Measurements from ENCODE around the gene RIIAD1. TPM values are rescaled to one million over a fixed set of nuclear protein-coding genes. Genes with fewer than 3 reads are reported as not detected.
A peak's percentile ranks its signal among the peaks of the same experiment; 100 is the strongest.

Gene RIIAD1
- total RNA-seq, 2 donors from 2014 or later = not detected

DNA sequence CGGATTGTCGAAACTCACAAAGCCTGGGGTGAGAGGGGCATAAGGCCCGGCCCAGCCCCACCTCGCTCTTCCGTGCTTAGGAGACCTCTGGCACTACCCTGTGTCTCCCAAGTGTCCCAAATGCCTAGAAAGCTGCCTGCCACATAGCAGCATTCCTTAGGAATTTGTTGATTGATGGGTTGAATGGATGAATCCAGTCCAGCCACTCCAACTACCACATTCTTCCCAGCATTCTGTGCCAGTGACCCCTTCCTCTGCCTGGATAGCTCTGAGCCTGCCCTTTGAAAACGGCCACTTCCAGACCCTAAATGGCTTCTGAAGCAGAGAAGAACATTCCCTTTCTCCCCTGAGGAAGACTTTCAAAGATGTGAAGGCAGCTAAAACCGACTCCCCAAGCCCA is 16.2 kb upstream of the RIIAD1 start:
- Mint-ChIP-seq H3K27me3 (no peaks in the 10 kb centered on the region), H3K36me3 (ENCODE audit: low read depth) (peaks cover 13% of the 10 kb centered on the region), H3K27ac (no peak overlapping the region), H3K9me3 (no peaks in the 10 kb centered on the region), H3K4me3 (no peak overlapping the region), H3K4me1 (peaks cover 10% of the 10 kb centered on the region)
- no peak for ATAC-seq (replicated peaks)

- H3K36me3 Mint-ChIP-seq (ENCODE audit: low read depth) = peaks cover 6% of the 10 kb centered on the region
- peaks cover 10% of the 10 kb centered on the region for H3K4me1 Mint-ChIP-seq
- H3K9me3 Mint-ChIP-seq = no peaks in the 10 kb centered on the region
- H3K27me3 Mint-ChIP-seq = no peaks in the 10 kb centered on the region
- no peak overlapping the region for H3K27ac Mint-ChIP-seq
- H3K4me3 Mint-ChIP-seq = no peak overlapping the region
- no peak for ATAC-seq (replicated peaks)
These were observed 15.4 kb upstream of the RIIAD1 start for GRCh38 chr1:151705753-151706463.

GRCh38 chr1:151706464-151707415 is 14.6 kb upstream of the RIIAD1 start:
- ATAC-seq (replicated peaks) = no peak
- Mint-ChIP-seq H3K4me3 (no peak overlapping the region), H3K27me3 (no peaks in the 10 kb centered on the region), H3K27ac (no peak overlapping the region), H3K36me3 (ENCODE audit: low read depth) (no peaks in the 10 kb centered on the region), H3K4me1 (peaks cover 10% of the 10 kb centered on the region), H3K9me3 (no peaks in the 10 kb centered on the region)

DNA sequence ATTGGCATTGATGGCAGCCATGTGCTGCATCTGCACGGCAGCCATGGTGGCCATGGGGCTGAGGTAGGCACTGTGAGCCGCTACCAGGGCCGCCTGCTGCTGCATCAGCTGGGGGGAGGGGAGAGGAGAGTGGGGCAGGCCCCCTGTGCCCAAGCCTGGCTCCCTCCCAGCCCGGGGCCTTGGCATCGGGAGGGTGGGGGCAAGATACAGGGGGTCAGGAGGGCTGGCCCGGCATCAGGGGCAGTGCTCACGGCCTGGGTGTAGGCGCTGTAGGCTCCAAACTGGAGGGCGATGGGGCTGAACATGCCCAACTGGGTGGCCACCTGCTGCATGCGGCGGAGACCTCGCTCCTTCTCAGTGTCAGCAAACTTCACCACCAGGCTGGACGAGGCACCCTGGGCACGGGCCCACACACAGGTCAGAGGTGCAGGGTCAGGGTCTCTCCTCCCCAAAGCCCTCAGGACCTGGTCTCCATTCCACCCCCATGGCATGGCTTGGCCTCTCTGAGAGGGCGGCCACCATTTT is 13.7 kb upstream of the RIIAD1 start:
- Mint-ChIP-seq H3K9me3 (no peaks in the 10 kb centered on the region), H3K27ac (no peak overlapping the region), H3K4me3 (no peak overlapping the region), H3K4me1 (peaks cover 10% of the 10 kb centered on the region), H3K36me3 (ENCODE audit: low read depth) (no peaks in the 10 kb centered on the region), H3K27me3 (no peaks in the 10 kb centered on the region)
- ATAC-seq (replicated peaks) = no peak

DNA sequence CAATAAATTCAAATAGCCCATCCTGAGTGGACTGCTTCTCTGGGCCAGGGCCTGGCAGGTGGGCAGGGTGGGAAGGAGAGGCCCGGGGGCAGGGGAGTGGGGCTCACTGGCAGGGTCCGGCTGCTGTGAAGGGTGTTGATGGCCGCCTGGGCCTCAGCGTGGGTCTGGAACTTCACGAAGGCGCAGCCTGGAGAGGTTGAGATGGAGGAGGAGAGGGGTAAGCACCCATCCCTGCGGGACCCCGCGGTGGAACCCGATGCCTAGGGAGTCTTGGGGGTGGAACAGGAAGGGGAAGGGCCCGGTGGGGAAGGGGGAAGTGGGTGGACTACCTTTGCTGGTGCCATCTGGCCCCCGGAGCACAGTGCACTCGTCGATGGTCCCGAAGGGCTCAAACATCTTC is 12.4 kb upstream of the RIIAD1 start:
- H3K9me3 Mint-ChIP-seq = no peaks in the 10 kb centered on the region
- H3K27ac Mint-ChIP-seq = no peak overlapping the region

GRCh38 chr1:151710187-151710840 is 11.0 kb upstream of the RIIAD1 start:
- H3K9me3 Mint-ChIP-seq = no peaks in the 10 kb centered on the region
- H3K36me3 Mint-ChIP-seq (ENCODE audit: low read depth) = no peaks in the 10 kb centered on the region
- H3K27ac Mint-ChIP-seq = no peak overlapping the region
- H3K4me3 Mint-ChIP-seq = no peak overlapping the region
- peak; percentile 60 for ATAC-seq (replicated peaks)
- H3K4me1 Mint-ChIP-seq = peaks cover 5% of the 10 kb centered on the region
- H3K27me3 Mint-ChIP-seq = peaks cover 7% of the 10 kb centered on the region

More for the DNA sequence above, 12.4 kb upstream of the RIIAD1 start:
- Mint-ChIP-seq H3K36me3 (ENCODE audit: low read depth) (no peaks in the 10 kb centered on the region), H3K4me3 (no peak overlapping the region), H3K4me1 (peaks cover 5% of the 10 kb centered on the region), H3K27me3 (no peaks in the 10 kb centered on the region)
- no peak for ATAC-seq (replicated peaks)

DNA sequence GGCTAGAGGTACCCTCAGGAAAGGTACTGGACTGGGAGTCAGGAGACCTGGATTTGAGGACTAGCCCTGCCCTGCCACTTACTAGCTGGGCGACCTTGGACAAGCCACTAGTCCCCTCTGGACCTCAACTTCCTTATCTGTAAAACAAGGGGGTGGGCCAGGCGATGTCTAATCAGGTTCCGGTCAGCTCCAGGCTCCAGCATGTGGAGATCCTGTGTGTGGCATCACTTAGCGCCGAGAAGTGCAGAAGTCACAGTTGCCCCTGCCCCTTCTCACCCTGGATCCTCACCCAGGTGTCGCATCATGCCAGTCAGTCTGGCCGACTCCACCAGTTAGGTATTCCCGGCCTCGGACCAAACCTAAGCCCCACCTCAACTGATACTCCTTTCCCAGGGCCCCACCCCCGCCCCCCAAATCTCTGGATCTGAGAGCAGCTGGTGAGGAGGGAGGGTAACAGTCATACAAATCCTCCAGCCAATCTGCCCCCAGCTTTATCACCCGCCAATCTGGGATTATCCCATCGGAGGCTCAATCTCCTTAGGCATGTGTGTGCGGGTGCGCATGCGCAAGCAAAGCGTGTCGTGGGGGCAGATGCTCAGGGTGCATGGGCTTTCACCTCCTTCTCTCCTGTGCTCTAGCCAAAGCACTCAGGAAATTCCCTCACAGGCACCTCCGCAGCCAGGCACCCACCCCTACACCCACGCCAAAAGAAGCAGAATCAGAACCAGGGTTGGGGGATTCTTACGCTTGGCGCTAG is 10.1 kb upstream of the RIIAD1 start:
- Mint-ChIP-seq H3K9me3 (no peaks in the 10 kb centered on the region), H3K27me3 (peaks cover 16% of the 10 kb centered on the region), H3K27ac (no peak overlapping the region), H3K4me1 (no peaks in the 10 kb centered on the region), H3K4me3 (no peak overlapping the region), H3K36me3 (ENCODE audit: low read depth) (no peaks in the 10 kb centered on the region)
- ATAC-seq (replicated peaks) = no peak

GRCh38 chr1:151711951-151712350 is 9.4 kb upstream of the RIIAD1 start:
- Mint-ChIP-seq H3K27ac (no peak overlapping the region), H3K36me3 (ENCODE audit: low read depth) (no peaks in the 10 kb centered on the region), H3K4me3 (no peak overlapping the region), H3K27me3 (peaks cover 20% of the 10 kb centered on the region), H3K4me1 (peaks cover 3% of the 10 kb centered on the region), H3K9me3 (no peaks in the 10 kb centered on the region)
- ATAC-seq (replicated peaks) = no peak

- H3K36me3 Mint-ChIP-seq (ENCODE audit: low read depth) = no peaks in the 10 kb centered on the region
- ATAC-seq (replicated peaks) = no peak
- H3K4me1 Mint-ChIP-seq = peaks cover 7% of the 10 kb centered on the region
- H3K9me3 Mint-ChIP-seq = no peaks in the 10 kb centered on the region
- no peak overlapping the region for H3K4me3 Mint-ChIP-seq
- no peak overlapping the region for H3K27ac Mint-ChIP-seq
- H3K27me3 Mint-ChIP-seq = peaks cover 30% of the 10 kb centered on the region
These were observed 8.3 kb upstream of the RIIAD1 start for GRCh38 chr1:151713044-151713443.

DNA sequence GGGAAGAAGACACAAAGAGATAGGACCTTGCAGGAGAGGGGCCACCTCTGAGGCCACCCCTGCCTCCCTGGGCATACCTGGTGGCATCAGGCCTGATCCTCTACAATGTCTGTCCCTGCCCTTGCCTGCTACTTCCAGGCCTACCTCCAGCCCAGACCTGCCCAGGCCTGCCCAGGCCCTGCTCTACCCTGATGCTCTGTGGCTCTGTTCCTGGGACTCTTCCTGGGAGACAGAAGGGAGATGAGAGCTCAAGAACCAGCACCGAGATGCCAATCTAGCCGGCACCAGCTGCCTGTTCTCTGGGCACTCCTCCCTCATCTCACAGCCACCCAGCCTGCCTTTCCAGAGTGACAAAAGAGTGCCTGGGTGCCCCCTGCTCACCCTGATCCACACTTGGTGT is 7.4 kb upstream of the RIIAD1 start:
- no peak for ATAC-seq (replicated peaks)
- Mint-ChIP-seq H3K36me3 (ENCODE audit: low read depth) (no peaks in the 10 kb centered on the region), H3K4me3 (no peak overlapping the region), H3K27me3 (peaks cover 37% of the 10 kb centered on the region), H3K27ac (no peak overlapping the region), H3K4me1 (peaks cover 7% of the 10 kb centered on the region), H3K9me3 (no peaks in the 10 kb centered on the region)

GRCh38 chr1:151714820-151715725 is 6.2 kb upstream of the RIIAD1 start:
- H3K27ac Mint-ChIP-seq = no peak overlapping the region
- no peaks in the 10 kb centered on the region for H3K36me3 Mint-ChIP-seq (ENCODE audit: low read depth)
- no peak overlapping the region for H3K4me3 Mint-ChIP-seq
- ATAC-seq (replicated peaks) = no peak
- no peaks in the 10 kb centered on the region for H3K9me3 Mint-ChIP-seq
- peaks cover 7% of the 10 kb centered on the region for H3K4me1 Mint-ChIP-seq
- H3K27me3 Mint-ChIP-seq = peaks cover 44% of the 10 kb centered on the region

- Mint-ChIP-seq H3K4me1 (peaks cover 7% of the 10 kb centered on the region), H3K9me3 (no peaks in the 10 kb centered on the region), H3K36me3 (ENCODE audit: low read depth) (no peaks in the 10 kb centered on the region), H3K27me3 (peaks cover 51% of the 10 kb centered on the region), H3K4me3 (no peak overlapping the region), H3K27ac (no peak overlapping the region)
- peak; percentile 24 for ATAC-seq (replicated peaks)
These were observed 5.5 kb upstream of the RIIAD1 start for GRCh38 chr1:151715726-151716404.

GRCh38 chr1:151716405-151716762 is 4.9 kb upstream of the RIIAD1 start:
- peaks cover 51% of the 10 kb centered on the region for H3K27me3 Mint-ChIP-seq

More at GRCh38 chr1:151716405-151716762, 4.9 kb upstream of the RIIAD1 start:
- no peaks in the 10 kb centered on the region for H3K36me3 Mint-ChIP-seq (ENCODE audit: low read depth)
- no peaks in the 10 kb centered on the region for H3K9me3 Mint-ChIP-seq
- ATAC-seq (replicated peaks) = no peak
- peaks cover 7% of the 10 kb centered on the region for H3K4me1 Mint-ChIP-seq
- no peak overlapping the region for H3K4me3 Mint-ChIP-seq
- no peak overlapping the region for H3K27ac Mint-ChIP-seq
